Measurements from ENCODE around the gene C1orf174.
"Not testable (repeated sequence)": the region's sequence is repeated elsewhere in the genome, so short reads cannot be mapped to it uniquely, and the experiment has no call there.

The C1orf174 gene

DNA sequence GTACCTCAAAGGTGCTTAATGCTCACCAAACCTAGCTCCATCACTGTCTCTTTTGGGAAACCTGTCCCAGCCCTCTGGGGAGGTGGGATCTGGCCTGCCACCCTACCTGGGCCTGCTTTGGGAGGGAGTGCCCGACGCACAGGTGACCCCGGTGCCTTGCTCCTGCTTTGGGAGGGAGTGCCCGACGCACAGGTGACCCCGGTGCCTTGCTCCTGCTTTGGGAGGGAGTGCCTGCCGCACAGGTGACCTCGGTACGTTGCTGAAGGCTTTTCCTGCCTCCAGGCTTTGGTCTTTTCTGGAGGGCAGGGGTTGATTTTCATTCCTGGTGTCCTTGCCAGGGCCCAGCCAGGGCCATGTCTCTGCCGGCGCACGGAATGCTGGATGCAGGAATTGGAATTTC lies 25.2 kb upstream of the C1orf174 start:
- DNase-seq, result no peak

DNA sequence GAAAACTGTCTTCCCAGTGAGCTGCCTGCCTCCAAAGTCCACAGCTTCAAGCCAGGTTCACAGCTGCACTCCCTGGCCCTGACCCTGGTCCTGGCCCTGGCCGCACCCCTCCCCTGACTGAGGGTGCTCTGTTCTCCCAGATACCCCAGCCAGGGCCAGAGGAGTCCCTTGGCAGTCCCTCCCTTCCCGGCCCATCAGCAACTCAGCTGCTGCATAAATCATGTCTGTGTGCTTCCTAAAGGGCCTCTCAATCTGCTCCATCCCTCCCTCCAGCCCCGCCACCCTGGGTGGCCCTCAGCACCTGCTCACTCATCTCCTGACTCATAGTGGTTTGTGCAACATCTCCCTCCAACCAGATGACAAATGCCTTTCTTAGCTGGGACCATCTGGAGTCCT lies 24.8 kb upstream of the C1orf174 start:
- DNase-seq, result no peak

GRCh38 chr1:3924186-3924824 lies 24.2 kb upstream of the C1orf174 start:
- no peak for DNase-seq

DNA sequence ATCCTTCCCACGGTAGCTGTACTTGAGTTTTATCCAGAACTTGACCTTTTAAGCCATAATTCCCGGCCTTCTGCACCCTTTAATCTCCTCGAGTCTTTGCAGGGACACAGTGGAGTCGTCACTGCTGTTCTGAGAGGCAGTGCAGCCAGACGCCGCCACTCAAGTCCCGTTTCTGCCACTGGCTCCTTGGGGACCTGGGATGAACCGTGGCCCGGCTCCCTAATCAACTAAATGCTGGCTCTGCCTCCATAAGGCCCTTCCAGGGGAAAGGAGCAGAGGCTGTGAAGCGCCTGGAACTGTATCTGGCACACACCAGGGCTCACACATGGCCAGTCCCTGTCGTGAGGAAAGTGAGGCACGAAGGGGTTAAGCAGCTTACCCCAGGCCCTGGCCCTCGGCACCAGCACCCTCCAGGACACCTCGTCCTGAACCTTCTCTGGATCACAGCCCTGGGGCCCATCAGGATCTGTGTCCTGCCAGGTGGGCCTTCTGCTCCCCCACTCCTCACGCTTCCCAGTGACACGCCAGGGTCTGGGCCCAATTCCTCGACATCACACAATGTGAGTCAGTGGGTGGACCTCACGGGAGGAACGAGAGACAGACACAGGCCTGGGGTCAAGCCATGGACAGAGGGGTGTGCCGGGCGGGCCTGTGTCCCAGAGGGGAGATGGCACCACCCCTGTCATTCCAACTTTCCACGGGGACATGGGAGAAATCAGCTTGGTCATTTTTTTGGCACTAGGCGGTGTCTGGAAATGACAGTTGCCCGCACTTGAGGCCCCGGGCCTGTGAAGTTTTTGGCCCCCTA lies 23.5 kb upstream of the C1orf174 start:
- DNase-seq, result no peak

DNA sequence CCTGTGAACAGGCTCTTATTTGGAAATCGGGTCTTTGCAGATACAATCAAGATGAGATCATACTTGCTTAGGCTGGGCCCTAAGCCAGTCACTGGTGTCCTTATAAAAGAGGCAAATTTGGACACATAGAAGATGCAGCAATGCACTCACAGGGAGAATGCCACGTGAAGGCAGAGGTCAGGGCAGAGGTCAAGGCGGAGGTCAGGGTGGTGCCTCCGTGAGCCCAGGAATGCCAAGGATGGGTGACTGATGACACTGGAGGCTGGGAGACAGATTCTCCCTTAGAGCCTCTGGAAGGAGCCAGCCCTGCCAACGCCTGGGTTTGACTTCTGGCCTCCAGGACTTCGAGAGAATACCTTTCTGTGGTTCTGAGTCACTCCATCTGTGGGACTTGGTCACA lies 22.8 kb upstream of the C1orf174 start:
- DNase-seq, result no peak

DNA sequence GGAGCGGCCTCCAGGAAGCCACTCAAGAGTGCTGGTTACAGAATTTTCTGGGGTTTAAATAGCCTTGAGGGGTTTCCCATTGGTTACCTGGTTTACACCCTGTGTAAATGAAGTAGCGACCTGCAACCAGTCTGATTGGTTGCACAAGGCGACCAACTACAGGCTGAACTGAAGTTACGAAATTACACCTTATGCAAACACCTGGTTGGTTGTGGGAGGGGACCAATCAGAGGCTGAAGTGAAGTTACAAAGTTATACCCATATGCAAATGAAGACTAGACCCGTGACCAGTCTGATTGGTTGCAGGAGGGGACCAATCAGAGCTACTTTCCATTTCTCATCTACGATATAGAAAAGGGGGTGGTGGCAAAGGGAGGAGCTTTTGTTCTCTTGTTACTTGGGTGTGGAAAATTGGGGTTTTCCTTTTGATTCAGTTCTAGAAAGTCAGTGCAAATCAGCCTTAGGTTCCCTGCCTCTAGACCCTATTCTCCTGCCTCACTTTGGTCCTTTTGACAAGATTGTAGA lies 22.2 kb upstream of the C1orf174 start:
- DNase-seq, result no peak

DNA sequence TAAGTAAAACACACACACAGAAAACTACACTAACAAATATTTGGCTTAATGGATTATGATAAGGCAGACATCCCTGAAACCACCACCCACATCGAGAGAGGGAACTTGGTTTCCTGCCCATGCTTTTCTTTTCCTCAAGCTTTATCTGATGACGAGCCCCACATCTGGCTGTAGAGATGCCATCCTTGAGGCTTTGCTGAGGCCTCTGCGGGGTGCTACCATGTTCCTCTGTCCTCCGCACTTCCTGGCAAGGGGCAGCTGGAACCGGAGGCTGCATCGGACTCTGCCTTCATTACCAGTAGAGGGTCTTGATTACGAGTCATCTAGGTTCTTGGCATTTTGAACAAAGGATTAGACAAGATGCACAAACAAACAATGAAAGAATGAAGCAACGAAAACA lies 21.7 kb upstream of the C1orf174 start:
- DNase-seq, result no peak

DNA sequence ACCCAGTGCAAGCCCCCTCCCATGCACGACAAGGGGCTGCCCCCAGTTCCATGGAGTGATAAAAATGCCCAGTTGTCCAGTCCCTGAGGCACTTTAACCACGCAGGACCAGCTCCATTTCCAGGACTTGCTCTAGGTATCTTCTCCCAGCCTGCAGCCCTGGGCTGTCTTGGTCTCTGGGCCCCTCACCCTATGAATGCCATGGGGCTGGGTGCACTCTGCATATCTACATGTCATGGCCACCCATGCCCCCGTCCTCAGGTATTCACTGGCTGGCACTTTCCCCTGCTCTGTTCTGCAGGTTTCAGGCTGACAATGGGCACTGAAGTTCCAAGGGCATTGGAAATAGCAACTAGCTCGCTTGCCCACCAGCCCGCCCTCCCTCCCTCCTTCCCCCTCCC lies 19.6 kb upstream of the C1orf174 start:
- DNase-seq, result no peak

- no peak for DNase-seq
These were observed 19.0 kb upstream of the C1orf174 start for GRCh38 chr1:3918966-3919611.

DNA sequence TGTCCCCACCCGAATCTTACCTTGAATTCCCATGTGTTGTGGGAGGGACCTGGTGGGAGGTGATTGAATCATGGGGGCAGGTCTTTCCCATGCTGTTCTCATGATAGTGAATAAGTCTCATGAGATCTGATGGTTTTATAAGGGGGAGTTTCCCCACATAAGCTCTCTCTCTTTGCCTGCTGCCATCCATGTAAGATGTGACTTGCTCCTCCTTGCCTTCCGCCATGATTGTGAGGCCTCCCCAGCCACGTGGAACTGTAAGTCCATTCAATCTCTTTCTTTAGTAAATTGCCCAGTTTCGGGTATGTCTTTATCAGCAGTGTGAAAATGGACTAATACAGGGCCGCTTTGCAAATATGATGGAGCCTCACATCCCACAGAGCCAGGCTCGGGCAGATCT lies 18.3 kb upstream of the C1orf174 start:
- not testable (repeated sequence) for DNase-seq

DNA sequence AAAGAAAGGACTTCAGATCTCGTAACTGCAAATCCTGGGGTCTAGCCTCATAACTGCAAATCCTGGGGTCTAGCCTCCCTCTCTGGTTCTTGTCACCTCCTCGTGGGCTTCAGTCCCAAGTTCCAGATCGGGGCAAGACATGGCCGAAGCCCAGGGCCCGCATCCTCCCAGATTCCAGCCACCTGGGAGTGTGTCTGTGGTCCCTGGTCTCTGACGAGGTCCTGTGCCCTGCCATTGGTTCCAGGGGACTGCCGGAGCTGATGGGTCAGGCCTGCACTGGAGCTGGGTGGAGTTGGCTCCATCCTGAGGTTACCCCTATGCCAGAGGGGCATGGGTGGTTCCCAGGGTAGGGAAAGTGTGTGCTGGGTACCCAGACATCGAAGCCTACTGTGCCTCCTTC lies 17.7 kb upstream of the C1orf174 start:
- no peak for DNase-seq

GRCh38 chr1:3915551-3916121 lies 15.6 kb upstream of the C1orf174 start:
- no peak for DNase-seq

DNA sequence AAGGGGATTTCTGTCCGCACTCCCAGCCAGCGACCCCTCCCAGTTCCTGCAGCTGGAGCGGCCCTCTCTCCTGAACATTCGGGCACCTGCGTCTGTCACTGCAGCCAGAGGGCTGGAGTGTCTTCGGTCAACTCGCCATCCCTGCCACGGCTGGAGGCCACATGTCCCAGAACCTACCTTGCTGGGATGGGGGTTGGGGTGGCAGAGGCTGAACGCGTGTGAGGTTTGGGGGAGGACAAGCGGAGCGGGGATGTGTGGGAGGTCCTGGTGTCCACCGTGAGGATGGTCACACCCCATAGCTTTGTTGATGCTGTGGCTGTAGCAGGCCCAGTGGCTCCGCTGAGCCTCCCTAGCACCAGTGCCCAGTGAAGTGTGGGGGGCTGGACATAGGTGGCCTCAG lies 14.8 kb upstream of the C1orf174 start:
- DNase-seq, result no peak

DNA sequence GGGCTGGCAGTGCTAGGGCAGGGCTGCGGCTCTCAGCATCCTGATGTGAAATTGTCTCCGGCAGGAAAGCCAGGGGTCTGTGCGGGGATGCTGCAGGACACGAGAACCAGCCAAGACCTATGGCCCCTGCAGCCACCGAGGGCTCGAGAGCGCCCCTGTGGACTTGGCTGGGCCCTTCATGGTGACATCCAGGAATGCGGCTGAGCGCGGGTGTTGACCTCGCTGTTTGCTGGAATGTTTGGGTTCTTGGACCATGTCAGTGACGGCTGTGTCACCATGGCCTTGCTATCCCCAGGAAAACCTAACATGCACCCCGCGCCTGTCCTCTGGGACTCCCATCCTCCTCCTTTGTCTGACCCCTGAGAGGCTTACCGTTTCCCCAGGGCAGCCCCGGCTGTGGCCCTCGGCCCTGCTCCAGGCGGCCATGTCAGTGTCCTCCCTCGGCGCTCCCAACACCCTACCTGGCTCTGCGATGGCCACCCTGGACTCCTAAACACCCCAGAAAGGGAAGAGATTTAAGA lies 14.3 kb upstream of the C1orf174 start:
- DNase-seq, result no peak

DNA sequence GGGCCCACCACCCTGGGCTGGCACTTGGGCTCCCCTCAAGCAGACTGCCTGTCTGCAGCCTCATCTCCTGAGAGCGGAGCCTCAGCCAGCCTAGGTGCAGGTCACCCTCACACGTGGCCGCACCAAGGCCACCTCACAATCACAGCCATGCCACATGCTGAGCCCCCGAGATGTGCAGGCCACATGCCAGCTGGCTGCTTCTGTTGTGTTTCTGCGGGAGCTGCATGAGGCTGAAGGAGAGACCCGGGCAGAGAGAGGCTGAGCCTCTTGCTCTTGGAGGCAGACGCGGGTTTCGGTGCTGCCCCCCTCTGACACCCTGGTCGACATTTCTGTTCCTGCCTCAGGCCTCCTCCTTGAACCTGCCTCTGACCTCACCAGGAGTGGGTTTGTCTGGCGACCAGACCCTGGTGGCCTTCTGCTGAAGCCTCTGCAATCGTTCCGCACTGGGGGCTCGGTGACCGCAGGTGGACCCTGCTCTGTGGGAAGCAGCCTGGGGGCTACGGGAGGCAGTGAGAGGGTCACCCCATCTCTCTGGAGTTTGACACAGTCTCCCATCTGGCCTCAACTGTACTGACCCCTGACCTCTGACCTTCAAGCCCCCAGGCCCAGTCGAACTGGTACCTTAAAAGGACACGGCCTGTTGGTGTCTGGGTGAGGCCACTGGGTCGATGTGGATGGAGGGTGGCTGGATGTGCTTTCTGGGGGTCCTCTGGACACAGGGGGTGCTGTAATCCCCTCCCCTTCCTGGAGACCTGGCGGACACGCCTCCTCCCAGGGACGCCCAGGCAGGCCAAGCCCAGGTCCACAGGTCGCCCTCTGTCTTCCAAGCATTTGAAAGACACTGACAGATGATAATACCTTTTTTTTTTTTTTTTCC lies 13.0 kb upstream of the C1orf174 start:
- DNase-seq, result no peak

DNA sequence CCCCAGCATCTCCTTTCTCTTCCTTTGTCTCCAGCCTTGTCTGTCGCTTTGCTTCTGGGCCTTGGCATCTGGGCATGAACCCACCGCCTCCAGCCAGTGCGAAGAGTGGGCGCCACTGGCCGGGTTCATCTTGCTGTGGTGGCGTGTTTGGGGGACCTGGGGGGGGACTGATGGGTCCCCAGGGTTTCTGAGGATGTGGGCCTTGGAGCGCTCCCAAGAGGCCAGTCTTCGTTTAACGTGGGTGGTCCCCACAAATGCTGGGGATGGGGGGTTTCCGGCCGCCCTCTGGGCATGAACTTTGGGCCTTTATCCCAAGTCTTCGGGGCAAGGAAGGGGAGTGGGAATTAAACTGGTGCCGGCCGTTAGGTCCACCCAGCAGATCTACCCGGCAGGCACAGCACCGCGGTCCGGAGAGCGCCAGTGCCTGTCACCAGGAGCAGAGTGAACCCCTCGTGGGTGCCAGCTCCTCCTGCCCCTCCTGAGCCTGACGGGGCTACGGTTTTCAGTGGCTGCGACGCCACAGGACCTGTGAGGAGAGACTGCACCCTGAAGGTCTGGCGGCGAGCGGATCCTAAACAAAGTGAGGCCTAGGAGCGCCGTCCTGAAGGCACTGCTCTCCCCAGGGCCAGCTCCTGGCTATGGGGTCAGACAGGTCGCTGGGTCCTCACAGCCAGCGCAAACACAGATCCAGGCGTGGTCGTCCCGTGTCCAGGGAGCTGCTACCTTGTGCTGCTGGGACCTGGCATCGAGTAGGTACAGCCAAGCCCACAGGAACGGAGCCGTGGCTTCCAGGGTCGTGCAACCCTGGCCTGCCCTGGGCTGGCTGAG lies 12.1 kb upstream of the C1orf174 start:
- DNase-seq, result no peak

DNA sequence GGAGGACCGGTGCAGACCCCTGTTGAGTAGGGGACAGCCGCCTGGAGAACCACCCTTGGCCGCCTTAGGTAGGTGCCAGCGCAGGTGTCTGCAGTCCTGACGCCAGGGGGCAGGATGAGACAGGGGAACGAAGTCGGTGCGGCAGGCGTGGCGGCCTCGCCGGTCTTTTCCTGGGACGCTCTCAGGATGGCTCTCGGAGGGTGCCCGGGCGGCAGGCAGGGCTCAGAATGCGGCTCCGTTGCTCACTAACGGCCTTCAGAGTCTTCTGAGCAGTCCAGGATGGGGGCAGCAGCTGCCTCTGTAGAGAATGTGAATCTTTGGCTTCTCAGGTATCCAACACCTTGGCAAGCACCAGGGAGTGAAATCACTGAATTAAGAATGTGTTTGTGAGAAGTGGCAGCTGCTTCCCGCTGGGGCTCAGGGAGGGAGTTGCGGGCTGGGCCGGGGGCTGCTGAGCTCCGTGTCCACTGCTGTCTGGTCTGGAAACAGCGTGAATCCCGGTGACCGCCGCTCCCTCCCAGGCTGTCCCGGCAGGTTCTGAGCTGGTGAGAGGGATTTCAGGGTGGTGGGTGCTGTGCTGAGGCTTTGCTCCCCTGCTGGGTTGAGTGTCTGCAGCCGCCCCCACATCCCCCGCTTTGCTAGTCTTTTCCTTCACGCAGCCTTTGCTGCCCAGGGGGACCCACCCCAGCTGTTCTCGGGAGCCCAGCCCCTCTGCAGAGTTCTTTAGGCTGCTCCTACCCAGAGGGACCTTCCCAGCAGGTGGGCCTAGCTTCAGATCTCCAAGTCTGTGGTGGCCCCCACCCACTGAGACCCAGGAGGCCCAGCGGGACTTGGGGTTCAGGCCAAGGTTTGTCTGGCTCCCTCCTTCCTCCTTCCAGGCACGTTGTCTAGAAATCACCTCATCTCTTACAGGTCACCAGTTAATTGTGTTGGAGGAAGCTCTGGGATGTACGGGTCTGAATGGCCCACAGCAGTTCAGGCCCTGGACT lies 11.1 kb upstream of the C1orf174 start:
- peak in 1 of 2 experiments; percentile 71 for DNase-seq

DNA sequence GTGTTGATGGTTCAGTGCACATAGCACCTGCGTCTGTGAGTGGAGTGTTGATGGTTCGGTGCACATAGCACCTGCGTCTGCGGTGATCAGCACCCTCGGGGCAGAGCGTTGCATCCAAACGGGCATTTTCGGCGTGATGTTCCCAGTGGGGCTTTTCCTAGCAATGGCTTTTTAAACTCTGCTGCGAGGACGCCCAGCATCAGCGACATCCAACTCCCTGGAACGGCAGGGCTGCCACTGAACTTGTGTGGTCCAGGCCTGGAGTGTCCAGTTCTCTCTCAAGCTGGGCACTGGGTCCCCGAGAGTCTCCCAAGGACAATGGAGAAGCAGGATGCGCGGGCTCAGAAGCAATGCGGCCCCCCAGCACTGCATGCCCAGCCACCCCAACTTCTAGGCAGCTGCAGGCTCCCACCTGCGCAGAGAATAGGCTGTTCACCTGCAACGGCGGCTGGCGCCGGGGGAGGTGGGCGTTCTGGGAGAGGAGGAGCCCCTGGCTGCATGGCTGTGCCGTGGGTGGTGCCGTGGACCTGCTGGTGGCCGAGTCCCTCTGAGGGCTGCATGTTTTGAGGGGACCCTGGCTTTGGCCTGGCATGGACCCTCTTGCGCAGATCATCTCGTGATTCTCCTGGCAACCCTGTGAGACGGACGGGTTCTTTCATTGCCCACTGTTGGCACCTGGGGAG lies 10.1 kb upstream of the C1orf174 start:
- no peak for DNase-seq

- no peak for DNase-seq
These were observed 9.5 kb upstream of the C1orf174 start for GRCh38 chr1:3909615-3910014.
